Panc1 (cell line): ENCODE data around the gene RASSF5. TPM values are rescaled to one million over a fixed set of nuclear protein-coding genes. Genes with fewer than 3 reads are reported as not detected.

Source experiments
- ATAC-seq: fragments of 200-7000 bp; cut with Tn5 transposase; 2 replicates; pipeline ENCODE4 v1.9.1; 2020; ENCODE audit warnings: mild to moderate bottlenecking, moderate library complexity
- BruUV-seq: library from RNA; stranded (reverse); fragments of 400-500 nt; replicated peaks from 2 replicates; lab custom pipeline; 2021; lab: Mats Ljungman, UMichigan
- CTCF ChIA-PET: fragments of 300-600 bp; sonication (Branson Sonifier 250); formaldehyde crosslinking; loops from one replicate; lab custom pipeline; 2022; ENCODE audit warnings: antibody characterized with exemption; lab: Charles Lee
- POLR2A ChIA-PET: fragments of 300-600 bp; sonication (Branson Sonifier 250); formaldehyde crosslinking; loops from one replicate; lab custom pipeline; 2022; ENCODE audit warnings: antibody characterized with exemption; lab: Charles Lee
- DNase-seq: peaks from one replicate; pipeline ENCODE4 v3.0.0-alpha.2; 2010; ENCODE audit warnings: low read depth, low spot score
- H3K27ac ChIP-seq: 2 replicates; pipeline ENCODE4 v1.5.1; 2011; ENCODE audit warnings: mild to moderate bottlenecking, low read length, inconsistent platforms
- H3K27me3 ChIP-seq: fragments of 200-500 bp; sonication (Bioruptor generic); 2 replicates; pipeline ENCODE4 v1.6.0; 2014; ENCODE audit warnings: low read length, inconsistent platforms; ENCODE audit not compliant: control insufficient read depth, insufficient read depth
- H3K36me3 ChIP-seq: fragments of 200-500 bp; sonication (Bioruptor generic); 2 replicates; pipeline ENCODE4 v1.5.1; 2014; ENCODE audit warnings: inconsistent platforms, mild to moderate bottlenecking, low read length, moderate library complexity; ENCODE audit not compliant: control insufficient read depth, insufficient read depth
- H3K4me1 ChIP-seq: 2 replicates; pipeline ENCODE4 v1.5.1; 2011; ENCODE audit warnings: inconsistent platforms, mild to moderate bottlenecking, low read length, moderate library complexity; ENCODE audit not compliant: control insufficient read depth, insufficient read depth
- H3K4me3 ChIP-seq, 2 experiments: 2 replicates each; pipeline ENCODE4 v1.5.1; 2011 to 2012; ENCODE audit warnings: low read depth in 2 of 2, low read length in 2 of 2, mild to moderate bottlenecking in 2 of 2, inconsistent platforms in 1 of 2, moderate library complexity in 1 of 2
- H3K9me3 ChIP-seq: fragments of 200-500 bp; sonication (Bioruptor generic); 2 replicates; pipeline ENCODE4 v1.5.1; 2014; ENCODE audit warnings: low read depth, mild to moderate bottlenecking, inconsistent platforms, low read length, moderate library complexity; ENCODE audit not compliant: control insufficient read depth, insufficient read depth
- POLR2AphosphoS5 ChIP-seq: IDR thresholded peaks from 2 replicates; pipeline ENCODE4 v1.6.1; 2012; ENCODE audit warnings: mild to moderate bottlenecking, low read depth, low read length, moderate library complexity
- SIN3A ChIP-seq: IDR thresholded peaks from 2 replicates; pipeline ENCODE4 v1.6.1; 2012; ENCODE audit warnings: low read depth, mild to moderate bottlenecking, low read length, moderate library complexity, borderline replicate concordance; ENCODE audit not compliant: insufficient read depth
- TCF7L2 ChIP-seq: IDR thresholded peaks from 2 replicates; pipeline ENCODE4 v1.6.1; 2011; ENCODE audit warnings: mild to moderate bottlenecking, low read depth, low read length, inconsistent platforms
- in situ Hi-C: cut with HindIII; loops from 2 replicates; pipeline ENCODE4 v1.10.0; 2016; ENCODE audit warnings: low sequenced_read_pairs, low pct_unique_long_range_greater_than_20kb
- intact Hi-C: fragments of 100-400 bp; cut with micrococcal nuclease; formaldehyde crosslinking; loops from one replicate; pipeline ENCODE4 v1.10.0; 2022; ENCODE audit not compliant: unreplicated experiment
- total RNA-seq: library from RNA; stranded (reverse); gene quantifications from one replicate; pipeline ENCODE4 v1.2.1, GENCODE V29; 2021; ENCODE audit not compliant: unreplicated experiment
- TF ChIP-seq, protein P1 (sequence below): fragments of 450-650 bp; IDR thresholded peaks from 2 replicates; pipeline ENCODE4 v1.5.1; 2017; ENCODE audit warnings: mild to moderate bottlenecking
- TF ChIP-seq, protein P2 (sequence below), 2 experiments: IDR thresholded peaks; 2 replicates each; pipeline ENCODE4 v1.6.1; 2011 to 2012; ENCODE audit warnings: low read depth in 2 of 2, control low read depth in 1 of 2, low read length in 1 of 2, mild to moderate bottlenecking in 1 of 2, moderate library complexity in 1 of 2; ENCODE audit not compliant: insufficient read depth in 1 of 2

The RASSF5 gene
- total RNA-seq, 1 experiment from 2014 or later = 1.6 TPM

DNA sequence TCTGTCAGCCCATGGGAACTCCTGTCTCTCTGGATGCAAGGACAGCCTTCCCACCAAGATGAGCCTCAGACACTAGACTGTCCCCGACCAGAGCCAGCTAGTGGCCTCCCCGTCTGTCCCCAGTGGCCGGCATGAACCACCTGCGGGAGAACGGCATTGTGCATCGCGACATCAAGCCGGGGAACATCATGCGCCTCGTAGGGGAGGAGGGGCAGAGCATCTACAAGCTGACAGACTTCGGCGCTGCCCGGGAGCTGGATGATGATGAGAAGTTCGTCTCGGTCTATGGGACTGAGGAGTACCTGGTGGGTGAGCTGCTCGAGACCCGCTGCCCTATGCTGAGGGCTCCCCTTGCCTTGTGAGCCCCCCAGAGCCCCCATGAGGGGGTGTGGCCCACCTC, 31.3 kb upstream of the RASSF5 start:
- no peak for DNase-seq
- intact Hi-C loops (loop anchor here (5.0 kb wide), 1 partner anchor 436 kb away; no protein-coding TSS in a partner anchor), in situ Hi-C loops (no loop called here)
- BruUV-seq = no TSS peak
- no peak for ATAC-seq
- ChIA-PET CTCF (no interaction called here), POLR2A (no interaction called here)
- Histone ChIP-seq H3K27ac (no peak overlapping the region), H3K27me3 (no peaks in the 10 kb centered on the region), H3K4me1 (no peaks in the 10 kb centered on the region), H3K9me3 (no peaks in the 10 kb centered on the region), H3K36me3 (no peaks in the 10 kb centered on the region), H3K4me3 (no peak overlapping the region)
- TF ChIP-seq, protein P1, sequence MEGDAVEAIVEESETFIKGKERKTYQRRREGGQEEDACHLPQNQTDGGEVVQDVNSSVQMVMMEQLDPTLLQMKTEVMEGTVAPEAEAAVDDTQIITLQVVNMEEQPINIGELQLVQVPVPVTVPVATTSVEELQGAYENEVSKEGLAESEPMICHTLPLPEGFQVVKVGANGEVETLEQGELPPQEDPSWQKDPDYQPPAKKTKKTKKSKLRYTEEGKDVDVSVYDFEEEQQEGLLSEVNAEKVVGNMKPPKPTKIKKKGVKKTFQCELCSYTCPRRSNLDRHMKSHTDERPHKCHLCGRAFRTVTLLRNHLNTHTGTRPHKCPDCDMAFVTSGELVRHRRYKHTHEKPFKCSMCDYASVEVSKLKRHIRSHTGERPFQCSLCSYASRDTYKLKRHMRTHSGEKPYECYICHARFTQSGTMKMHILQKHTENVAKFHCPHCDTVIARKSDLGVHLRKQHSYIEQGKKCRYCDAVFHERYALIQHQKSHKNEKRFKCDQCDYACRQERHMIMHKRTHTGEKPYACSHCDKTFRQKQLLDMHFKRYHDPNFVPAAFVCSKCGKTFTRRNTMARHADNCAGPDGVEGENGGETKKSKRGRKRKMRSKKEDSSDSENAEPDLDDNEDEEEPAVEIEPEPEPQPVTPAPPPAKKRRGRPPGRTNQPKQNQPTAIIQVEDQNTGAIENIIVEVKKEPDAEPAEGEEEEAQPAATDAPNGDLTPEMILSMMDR = no peak
- TF ChIP-seq, protein P2, sequence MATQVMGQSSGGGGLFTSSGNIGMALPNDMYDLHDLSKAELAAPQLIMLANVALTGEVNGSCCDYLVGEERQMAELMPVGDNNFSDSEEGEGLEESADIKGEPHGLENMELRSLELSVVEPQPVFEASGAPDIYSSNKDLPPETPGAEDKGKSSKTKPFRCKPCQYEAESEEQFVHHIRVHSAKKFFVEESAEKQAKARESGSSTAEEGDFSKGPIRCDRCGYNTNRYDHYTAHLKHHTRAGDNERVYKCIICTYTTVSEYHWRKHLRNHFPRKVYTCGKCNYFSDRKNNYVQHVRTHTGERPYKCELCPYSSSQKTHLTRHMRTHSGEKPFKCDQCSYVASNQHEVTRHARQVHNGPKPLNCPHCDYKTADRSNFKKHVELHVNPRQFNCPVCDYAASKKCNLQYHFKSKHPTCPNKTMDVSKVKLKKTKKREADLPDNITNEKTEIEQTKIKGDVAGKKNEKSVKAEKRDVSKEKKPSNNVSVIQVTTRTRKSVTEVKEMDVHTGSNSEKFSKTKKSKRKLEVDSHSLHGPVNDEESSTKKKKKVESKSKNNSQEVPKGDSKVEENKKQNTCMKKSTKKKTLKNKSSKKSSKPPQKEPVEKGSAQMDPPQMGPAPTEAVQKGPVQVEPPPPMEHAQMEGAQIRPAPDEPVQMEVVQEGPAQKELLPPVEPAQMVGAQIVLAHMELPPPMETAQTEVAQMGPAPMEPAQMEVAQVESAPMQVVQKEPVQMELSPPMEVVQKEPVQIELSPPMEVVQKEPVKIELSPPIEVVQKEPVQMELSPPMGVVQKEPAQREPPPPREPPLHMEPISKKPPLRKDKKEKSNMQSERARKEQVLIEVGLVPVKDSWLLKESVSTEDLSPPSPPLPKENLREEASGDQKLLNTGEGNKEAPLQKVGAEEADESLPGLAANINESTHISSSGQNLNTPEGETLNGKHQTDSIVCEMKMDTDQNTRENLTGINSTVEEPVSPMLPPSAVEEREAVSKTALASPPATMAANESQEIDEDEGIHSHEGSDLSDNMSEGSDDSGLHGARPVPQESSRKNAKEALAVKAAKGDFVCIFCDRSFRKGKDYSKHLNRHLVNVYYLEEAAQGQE (IDR thresholded peaks at IDR 0.05; ENCODE audit: insufficient read depth in 1 of 2, low read depth in 2 of 2, low read length in 1 of 2) = no peak
- TF ChIP-seq POLR2AphosphoS5 (no peak), TCF7L2 (no peak), SIN3A (no peak)

- in situ Hi-C loops = no loop called here
- ChIA-PET POLR2A (no interaction called here), CTCF (no interaction called here)
- TF ChIP-seq SIN3A (no peak), TCF7L2 (no peak), POLR2AphosphoS5 (no peak)
- TF ChIP-seq, protein P1 = no peak
- TF ChIP-seq, protein P2 (IDR thresholded peaks at IDR 0.05; ENCODE audit: insufficient read depth in 1 of 2, low read depth in 2 of 2, low read length in 1 of 2) = no peak
- Histone ChIP-seq H3K4me3 (no peak overlapping the region), H3K4me1 (no peaks in the 10 kb centered on the region), H3K36me3 (no peaks in the 10 kb centered on the region), H3K9me3 (no peaks in the 10 kb centered on the region), H3K27ac (no peak overlapping the region), H3K27me3 (no peaks in the 10 kb centered on the region)
- DNase-seq (no peak), ATAC-seq (no peak)
- no TSS peak for BruUV-seq
- intact Hi-C loops = loop anchor here (5.0 kb wide), 1 partner anchor 436 kb away; no protein-coding TSS in a partner anchor
Observed at GRCh38 chr1:206476591-206476990, 30.7 kb upstream of the RASSF5 start.
